ENCODE data around the gene MICAL3.
A peak's percentile ranks its signal among the peaks of the same experiment; 100 is the strongest.

Gene MICAL3

DNA sequence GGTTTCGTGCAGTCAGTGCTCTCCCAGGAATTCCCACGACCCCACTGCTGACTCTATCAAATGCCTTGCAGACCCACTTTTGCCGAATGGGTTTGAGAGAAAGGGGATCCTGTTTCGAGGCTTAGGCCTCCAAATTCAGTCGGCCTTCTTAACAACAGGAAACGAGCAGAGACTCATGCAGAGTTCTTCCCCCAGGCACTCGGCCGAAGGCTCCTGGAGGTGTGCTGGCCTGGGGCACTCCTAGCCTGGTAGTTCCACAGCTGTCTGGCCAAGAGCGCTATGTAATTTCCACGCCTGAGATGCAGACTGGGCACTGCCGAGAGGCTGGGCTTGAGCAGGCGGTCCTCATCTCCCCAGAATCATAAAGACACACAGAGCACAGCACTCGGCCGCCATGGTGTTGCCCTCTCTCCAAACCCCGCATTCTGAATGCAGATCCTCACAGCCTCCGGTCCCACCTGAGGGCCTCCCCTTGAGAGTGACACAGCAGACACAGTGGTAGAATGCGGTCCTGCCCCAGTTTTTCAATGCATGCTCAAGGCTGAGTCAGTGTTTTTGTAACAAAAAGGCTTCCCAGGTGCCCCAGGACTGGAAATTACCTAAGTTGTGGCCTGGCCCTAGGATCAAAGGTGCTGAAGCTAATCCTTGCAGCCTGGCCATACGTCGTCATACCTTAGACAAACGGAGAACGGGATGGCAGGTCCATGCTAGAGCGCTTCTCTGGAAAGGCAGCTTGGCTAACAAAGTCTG, 219.9 kb downstream of the MICAL3 start:
- no peak for DNase-seq

DNA sequence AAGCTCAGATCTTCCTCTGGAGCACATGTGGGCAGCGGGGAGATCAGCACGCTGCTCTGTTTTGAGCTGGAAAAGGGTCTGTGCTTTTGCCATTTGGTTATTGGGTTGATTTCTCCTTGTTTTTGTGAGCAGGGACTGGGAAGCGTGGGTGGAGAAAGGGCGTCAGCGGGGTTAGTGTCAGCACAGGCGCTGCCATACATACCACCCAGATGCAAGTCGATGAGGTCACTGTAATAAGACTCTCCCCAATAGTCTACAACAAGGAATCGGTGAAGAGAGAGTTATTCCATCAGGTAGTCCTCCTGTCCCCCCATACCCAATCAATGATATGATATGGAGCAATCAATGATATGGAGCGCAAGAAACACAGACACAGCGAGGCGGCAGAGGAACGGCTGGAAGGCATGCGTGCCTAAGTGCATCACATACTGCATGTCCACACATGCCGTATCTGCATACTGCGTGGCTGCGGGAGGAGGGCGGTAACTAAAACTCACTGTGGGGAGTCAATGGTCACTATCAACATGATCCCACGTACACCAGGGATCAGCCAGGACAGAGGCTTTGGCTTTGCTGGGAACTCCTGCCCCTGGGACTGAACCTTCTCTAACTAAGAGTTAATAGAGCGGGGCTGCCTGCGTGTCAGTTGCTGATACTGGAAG, 220.6 kb downstream of the MICAL3 start:
- no peak for DNase-seq

DNA sequence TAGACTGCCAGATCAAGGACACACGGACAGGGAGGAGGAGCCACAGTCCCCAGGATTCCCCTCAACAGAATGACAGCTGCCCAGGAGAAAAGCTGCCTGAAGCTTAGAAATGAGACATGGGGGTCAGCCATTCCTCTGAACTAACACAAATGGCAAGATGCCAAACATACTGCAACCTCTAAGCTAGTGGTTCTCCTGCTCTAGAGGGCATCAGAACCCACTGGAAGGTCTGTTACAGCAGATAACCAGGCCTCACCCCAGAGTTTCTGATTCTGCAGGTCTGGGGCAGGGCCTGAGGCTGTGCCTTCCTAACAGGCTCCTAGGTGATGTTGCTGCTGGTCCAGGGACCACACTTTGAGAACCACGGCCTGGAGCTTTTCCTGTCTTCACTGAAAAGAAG, 221.5 kb downstream of the MICAL3 start:
- no peak for DNase-seq

- no peak for DNase-seq
Measured at GRCh38 chr22:17802411-17802810, 221.9 kb downstream of the MICAL3 start.

GRCh38 chr22:17797721-17798559, 226.4 kb downstream of the MICAL3 start:
- DNase-seq = no peak

DNA sequence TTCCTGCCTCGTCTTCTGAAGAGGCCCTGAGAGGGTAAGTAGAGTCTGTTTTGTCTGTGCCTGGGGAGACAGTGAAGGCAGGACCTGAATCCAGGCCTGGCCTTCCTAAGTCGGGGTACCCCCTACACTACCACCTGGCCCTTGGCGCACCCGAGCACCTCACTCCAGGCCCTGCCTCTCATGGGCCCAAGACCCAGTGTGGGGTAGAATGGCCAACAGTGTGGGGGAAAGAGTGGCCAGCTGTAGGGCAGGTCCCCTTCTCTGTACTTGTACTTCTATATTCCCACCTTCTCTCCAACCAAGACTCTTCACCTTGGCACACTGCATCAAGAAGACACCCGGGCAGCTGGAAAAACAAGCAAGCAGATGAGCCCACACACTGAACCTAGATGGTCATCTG, 227.7 kb downstream of the MICAL3 start:
- DNase-seq = no peak

- no peak for DNase-seq
Measured at GRCh38 chr22:17795661-17796548, 228.5 kb downstream of the MICAL3 start.

GRCh38 chr22:17794726-17795542, 229.4 kb downstream of the MICAL3 start:
- no peak for DNase-seq

DNA sequence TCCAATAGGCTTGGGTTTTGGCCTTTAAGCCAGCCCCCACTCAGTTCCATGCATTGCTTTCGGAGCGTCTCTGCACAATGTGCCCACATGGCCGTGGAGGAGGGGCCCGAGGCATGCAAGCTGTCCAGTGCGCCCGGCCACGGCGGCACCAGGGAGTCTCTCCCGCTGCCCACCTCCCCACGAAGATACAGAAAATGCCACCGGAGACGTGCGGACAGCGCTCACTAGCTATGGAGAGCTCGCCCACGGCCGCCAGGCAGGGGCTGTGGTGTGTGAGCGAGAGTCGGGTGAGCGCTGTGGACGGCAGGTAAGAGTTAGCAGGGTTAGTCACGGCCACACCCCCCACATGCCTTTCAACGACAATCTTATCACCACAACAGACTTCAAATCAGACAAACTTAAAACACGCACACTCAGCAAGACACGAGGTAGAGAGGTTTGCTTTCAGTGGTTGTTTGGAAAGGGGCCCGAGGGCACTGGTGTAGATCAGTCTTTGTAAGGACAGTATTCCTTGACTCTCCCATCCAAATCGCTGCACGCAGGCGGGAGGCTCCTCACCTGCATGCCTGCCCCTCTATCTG, 231.4 kb downstream of the MICAL3 start:
- DNase-seq = no peak

DNA sequence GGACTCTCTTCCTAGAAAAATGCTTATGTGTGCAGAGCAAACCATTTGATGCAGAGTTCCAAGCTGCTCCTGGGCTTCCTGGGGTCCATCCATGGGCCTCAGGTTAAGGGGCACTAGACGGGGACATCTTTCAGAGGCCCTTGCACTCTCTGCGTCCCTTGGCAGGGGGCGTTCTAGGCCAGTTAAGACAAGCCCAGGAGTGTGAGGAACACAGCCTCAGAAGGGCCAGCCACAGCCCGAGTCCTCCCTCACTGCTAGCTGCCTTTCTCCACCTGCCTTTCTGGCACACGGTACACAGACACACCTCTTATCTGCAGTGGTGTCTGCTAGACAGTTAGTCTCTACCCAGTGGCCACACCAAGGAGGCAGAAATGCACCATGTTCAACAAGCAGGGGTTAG, 232.1 kb downstream of the MICAL3 start:
- no peak for DNase-seq

DNA sequence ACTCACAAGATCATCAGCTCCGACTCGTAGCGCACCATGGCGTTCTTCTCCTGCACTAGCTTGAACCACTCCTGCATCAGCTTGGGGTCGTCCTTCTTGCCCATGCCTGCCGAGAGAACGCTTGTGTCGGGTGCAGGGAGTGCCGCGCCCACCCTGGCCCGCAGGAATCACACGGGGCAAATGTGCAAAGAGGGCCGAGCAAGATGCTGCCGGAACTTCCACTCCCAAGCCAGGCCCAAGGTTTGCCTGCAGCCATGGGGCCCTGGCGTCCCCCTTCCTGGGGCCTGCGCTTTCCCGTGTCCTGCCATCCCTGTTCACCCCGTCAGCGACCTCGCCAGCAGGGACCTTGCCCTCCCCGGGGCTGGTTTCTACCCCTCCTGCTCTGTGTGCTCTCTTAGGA, 233.2 kb downstream of the MICAL3 start:
- DNase-seq = no peak

DNA sequence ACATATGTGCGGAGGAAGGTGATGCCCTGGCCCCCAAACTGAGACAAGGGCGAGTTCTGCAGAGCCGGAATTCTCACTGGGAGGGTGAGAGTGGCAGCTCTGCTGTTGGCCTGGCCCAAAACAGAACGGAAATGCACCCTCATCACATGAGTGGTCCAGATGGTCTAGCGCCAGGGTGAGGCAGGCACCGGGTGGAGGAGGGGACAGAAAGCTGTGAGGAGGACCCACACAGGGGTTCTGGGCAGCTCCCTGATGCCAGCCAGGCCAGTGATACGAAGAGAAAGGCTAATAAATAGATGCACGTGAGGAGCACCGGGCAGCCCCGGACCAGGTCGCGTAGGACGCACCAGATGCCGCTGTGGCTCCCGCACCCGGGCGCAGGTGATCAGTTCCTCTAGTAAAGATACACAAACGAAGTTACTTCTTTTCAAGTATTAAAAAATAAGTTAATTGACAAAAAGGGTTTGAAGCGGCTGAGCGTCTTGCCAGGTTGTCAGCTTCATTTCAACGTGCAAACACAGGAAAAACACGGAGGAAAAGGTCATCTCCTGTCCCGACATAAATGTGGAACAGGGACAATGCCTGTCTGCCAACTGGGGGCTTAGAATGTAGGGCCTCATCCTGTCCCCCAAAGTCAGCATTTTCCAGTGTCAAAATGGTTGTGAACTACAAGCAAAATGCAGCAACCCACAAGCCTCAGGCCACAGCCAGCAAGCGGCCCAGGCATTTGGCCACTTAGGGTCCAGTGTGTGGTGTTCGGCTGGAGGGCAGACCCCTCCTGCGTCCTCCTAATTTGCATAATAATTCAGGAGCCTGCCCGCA, 234.8 kb downstream of the MICAL3 start:
- DNase-seq = no peak

DNA sequence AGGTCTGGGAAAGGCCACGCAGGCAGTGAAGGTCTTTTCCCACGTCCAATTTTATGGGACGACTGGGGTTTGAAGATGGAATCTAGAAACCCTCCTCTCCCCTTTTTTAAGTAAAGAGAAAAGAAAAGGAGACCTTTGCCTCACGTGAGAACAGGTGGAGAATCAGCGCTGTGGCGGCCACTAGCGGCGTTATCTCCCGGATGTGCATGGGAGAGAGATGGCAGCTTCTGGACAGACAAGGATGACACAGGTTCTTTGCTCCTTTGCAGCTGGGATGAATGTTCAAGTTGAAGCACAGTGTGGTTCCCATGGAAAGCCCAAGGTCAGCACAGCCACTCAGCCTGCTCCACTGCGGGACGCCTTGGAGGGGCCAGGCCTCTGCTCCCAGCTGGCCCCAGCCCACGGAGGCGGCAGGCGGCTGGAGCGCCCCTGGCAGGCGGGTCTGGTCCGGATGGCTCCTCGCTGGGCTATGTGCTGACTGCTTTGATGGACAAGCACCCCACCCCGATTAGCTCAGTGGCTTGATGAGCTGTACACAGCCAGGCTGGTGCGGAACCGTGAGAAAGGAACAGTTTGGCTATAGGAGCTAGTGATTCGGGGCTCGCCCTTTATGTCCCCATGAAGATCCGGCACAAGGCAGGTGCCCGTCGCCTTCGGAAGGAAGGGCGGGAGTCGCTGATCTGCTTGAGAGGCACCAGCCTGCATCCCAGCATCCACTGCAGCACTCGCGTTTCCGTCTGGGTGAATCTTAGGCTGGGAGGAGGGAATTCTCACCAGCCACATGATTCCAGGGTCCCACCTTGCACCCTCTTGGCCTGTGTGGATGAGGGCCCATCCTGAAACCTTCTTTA, 235.6 kb downstream of the MICAL3 start:
- no peak for DNase-seq

DNA sequence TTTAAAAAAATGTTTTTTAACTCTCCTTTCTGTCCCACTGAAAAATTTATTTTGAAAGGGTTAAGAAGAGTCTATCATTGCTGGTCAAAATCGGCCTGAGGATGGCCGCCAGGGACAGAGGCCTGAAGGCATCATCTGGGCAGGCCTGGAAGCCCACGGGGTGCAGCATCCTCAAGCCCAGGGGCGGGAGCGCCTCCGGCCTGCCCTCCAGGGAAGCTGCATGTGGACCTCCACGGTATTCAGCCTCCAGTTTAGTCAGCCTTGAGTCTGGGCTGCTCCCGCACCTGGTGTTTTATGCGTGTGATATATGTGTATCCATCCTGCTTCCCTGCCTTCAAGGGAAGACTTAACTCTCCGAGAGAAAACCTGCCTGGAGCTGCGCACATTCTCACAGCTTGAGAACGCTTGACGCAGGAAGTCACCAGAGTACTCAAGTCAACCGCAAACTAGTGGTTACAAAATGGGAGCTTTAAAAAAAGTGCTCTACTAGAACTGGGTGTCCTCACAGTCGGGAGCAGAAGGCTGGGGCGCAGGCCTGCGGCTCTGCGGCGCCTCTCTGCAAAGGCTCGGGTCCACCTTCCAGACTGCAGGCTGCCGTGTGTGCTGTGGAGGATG, 236.5 kb downstream of the MICAL3 start:
- no peak for DNase-seq

DNA sequence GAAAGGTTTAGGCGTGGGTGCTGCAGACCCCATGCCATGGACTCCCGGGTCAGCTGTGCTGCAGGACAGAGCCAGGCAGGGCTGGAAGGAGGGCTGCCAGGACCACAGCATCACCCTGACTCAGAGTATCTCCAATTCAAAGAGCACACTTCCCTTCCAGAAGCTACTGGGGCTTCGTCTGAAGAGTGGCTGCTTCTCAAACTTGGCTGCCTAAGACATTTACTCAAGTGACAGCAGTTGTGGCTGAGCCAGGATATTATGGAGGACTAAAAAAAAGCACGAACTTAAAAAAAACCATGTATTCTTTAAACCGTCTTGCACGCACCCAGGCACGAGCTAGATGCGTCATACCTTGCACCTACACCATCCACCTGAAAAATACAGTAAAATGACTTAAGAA, 237.1 kb downstream of the MICAL3 start:
- DNase-seq = no peak

DNA sequence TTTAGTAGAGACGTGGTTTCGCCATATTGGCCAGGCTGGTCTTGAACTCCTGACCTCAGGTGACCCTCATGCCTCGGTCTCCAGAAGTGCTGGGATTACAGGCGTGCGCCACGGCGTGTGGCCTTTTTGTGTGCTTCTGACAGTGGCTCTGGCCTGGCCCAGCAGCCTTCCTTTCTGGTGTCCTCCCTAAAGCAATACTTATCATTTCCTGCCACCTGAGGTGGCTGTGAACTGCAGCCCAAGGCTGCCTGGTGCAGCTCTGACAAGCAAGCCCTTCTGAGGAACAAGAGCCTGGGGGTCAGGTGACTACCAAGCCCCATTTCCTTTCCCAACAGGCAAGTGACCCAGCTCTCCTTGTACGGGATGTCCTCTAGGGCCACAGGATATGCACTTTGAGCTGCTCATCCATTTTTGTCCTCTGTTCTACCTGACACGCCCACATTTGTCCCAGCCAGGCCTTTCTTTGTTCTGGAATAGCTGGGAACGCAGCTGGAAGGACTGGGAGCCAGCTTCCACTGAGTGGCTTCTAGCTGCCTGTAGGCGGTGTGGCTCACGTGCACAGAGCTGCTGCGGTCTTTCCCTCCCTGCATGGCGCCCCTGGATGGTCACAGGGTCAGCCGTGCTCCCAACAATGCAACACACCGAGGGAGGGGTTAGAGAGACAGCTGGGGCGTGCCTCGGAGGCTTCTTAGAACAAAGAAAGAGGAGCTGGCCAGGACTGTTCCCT, 237.8 kb downstream of the MICAL3 start:
- no peak for DNase-seq

- DNase-seq = peak; percentile 76
Measured at GRCh38 chr22:17785185-17786184, 238.9 kb downstream of the MICAL3 start.
